Muscle layer of colon (tissue), 2 donors: ENCODE data around the gene GPC6.
"Not testable (repeated sequence)": the region's sequence is repeated elsewhere in the genome, so short reads cannot be mapped to it uniquely, and the experiment has no call there.

ENCODE experiments used
- H3K27ac ChIP-seq: one replicate; pipeline ENCODE4 v1.7.0; 2013; ENCODE audit warnings: low read depth, mild to moderate bottlenecking, low read length, moderate library complexity
- H3K27me3 ChIP-seq, 2 donors: one replicate each; pipeline ENCODE4 v1.7.0; 2013; ENCODE audit warnings: low read length in 2 of 2, mild to moderate bottlenecking in 2 of 2; ENCODE audit not compliant: insufficient read depth in 2 of 2, control insufficient read depth in 1 of 2
- H3K36me3 ChIP-seq: one replicate; pipeline ENCODE4 v1.7.0; 2013; ENCODE audit warnings: mild to moderate bottlenecking, low read length; ENCODE audit not compliant: insufficient read depth
- H3K4me1 ChIP-seq: one replicate; pipeline ENCODE4 v1.7.0; 2013; ENCODE audit warnings: mild to moderate bottlenecking, low read length; ENCODE audit not compliant: insufficient read depth
- H3K4me3 ChIP-seq, 2 donors: one replicate each; pipeline ENCODE4 v1.7.0; 2013; ENCODE audit warnings: low read length in 2 of 2, low read depth in 1 of 2, mild to moderate bottlenecking in 1 of 2, moderate library complexity in 1 of 2
- H3K9ac ChIP-seq: one replicate; pipeline ENCODE4 v1.7.0; 2013; ENCODE audit warnings: low read length
- H3K9me3 ChIP-seq: one replicate; pipeline ENCODE4 v1.7.0; 2013; ENCODE audit warnings: mild to moderate bottlenecking, low read length
- donor health status: abdominal sarcoma.
- donor health status: Adenocarcinoma of cecum.

Gene GPC6

DNA sequence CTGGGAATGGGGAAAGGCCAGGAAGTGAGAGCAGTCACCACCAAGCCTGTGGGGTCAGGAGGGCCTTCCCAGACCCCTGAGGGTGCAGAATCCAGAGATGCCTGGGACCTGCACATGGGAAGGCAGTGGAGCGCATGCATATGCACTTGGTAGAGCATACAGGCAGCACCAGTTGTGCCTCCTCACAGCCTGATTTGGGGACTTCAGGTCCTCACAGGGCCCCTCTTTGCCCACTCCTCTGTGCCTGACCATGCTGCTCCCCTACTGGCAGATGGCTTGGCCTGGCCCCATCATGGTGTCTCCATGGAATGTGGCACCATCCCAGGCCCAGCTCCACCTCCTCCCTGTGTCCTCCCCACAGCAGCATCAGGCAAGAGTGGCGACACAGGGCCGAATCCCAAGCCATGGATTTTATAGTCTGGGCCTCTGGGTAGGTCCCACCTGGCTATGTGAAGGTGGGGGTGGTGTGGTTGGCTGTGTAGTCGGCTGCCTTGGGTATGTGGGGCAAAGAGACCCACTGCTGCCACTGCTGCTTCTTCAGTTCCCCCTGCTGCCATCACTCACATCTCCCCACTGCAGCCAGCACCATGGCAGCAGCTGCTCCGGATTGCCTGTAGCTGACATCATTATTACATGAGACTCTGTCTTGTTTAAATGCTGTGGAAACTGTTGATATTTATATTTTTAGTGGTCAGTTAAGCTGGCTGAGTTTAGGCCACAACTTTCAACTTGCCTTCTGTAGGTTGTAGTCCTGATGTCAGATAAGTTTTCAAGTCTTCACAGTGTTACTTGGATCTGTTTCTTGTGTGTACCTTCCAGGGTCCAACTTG is 247.0 kb downstream of the GPC6 start:
- Histone ChIP-seq H3K4me3 (no peak overlapping the region), H3K36me3 (no peaks in the 10 kb centered on the region), H3K27ac (no peak overlapping the region), H3K9me3 (no peaks in the 10 kb centered on the region), H3K4me1 (peaks cover 12% of the 10 kb centered on the region), H3K9ac (no peak overlapping the region), H3K27me3 (no peaks in the 10 kb centered on the region)

DNA sequence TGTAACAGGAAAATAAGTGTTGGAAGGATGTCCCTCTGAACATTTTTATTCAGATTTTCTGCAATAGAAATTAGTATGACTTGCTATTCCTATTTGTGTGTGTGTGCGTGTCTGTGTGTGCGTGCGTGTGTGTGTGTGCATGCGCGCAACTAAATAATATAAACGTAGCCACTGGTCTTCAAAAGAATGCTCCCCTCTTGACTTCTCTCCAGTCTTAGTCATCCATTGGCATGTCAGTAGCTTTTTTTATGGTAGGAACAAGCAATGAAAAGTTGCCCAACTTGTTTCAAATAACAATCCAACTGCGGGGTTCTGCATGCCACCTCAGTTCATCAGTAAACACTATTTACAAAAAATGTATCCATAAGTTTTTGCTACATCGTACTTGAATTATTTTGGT is 249.6 kb downstream of the GPC6 start:
- H3K9ac ChIP-seq, result no peak overlapping the region
- no peaks in the 10 kb centered on the region for H3K9me3 ChIP-seq
- H3K4me3 ChIP-seq, result no peak overlapping the region
- H3K27me3 ChIP-seq, result no peaks in the 10 kb centered on the region
- H3K27ac ChIP-seq, result no peak overlapping the region
- H3K36me3 ChIP-seq, result no peaks in the 10 kb centered on the region
- H3K4me1 ChIP-seq, result peaks cover 12% of the 10 kb centered on the region

DNA sequence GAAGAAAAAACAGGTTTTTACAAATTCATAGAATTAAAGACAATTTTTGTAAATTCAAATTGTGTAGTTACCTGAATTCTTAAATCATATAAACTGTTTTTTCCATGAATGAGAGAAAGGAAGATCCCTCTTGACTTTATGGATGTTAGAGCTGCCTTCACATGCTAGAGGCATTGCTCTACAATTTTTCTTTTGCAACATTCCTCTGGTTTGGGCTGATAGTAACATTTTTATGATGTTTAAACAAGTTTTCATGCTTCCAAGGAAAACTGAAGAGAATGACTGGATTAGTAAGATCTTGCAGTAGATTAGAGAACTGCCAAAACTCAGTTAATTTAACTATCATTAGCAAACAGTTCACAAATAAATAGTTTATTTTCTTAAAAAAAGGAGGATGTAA is 250.6 kb downstream of the GPC6 start:
- H3K4me3 ChIP-seq, result no peak overlapping the region
- no peak overlapping the region for H3K27ac ChIP-seq
- no peaks in the 10 kb centered on the region for H3K9me3 ChIP-seq
- H3K36me3 ChIP-seq, result no peaks in the 10 kb centered on the region
- no peaks in the 10 kb centered on the region for H3K27me3 ChIP-seq
- no peak overlapping the region for H3K9ac ChIP-seq
- peaks cover 12% of the 10 kb centered on the region for H3K4me1 ChIP-seq

DNA sequence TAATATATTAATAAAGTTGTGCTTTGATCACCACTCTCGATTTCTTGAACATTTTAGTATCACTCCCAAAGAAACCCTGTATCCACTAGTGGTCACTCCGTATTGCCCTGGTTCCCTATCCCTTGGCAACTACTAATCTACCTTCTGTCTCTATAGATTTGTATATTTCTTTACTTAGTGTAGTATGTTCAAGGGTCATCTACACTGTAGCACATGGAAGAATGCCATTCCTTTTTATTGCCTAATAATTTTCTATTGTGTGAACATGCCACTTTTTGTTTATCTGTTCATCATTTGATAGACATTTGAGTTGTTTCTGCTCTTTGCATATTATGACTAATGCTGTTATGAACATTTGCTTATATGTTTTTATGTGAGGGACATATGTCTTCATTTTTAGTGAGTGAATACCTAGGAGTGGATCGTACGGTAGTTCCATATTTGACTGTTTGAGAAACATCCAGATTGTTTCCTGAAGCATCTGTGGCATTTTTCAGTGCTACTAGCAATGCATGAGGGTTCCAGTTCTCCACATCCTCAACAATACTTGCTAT is 254.0 kb downstream of the GPC6 start:
- Histone ChIP-seq H3K4me1 (peaks cover 7% of the 10 kb centered on the region), H3K9ac (no peak overlapping the region), H3K27me3 (no peaks in the 10 kb centered on the region), H3K27ac (no peak overlapping the region), H3K9me3 (no peaks in the 10 kb centered on the region), H3K4me3 (no peak overlapping the region), H3K36me3 (no peaks in the 10 kb centered on the region)

DNA sequence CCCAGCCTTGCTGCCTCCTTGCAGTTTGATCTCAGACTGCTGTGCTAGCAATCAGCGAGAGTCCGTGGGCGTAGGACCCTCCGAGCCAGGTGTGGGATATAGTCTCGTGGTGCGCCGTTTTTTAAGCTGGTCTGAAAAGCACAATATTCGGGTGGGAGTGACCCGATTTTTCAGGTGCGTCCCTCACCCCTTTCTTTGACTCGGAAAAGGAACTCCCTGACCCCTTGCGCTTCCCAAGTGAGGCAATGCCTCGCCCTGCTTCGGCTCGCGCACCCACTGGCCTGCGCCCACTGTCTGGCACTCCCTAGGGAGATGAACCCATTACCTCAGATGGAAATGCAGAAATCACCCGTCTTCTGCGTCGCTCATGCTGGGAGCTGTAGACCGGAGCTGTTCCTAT is 269.5 kb downstream of the GPC6 start:
- not testable (repeated sequence) for H3K9ac ChIP-seq, H3K9me3 ChIP-seq, H3K4me1 ChIP-seq, H3K36me3 ChIP-seq, H3K27ac ChIP-seq, H3K27me3 ChIP-seq, H3K4me3 ChIP-seq

DNA sequence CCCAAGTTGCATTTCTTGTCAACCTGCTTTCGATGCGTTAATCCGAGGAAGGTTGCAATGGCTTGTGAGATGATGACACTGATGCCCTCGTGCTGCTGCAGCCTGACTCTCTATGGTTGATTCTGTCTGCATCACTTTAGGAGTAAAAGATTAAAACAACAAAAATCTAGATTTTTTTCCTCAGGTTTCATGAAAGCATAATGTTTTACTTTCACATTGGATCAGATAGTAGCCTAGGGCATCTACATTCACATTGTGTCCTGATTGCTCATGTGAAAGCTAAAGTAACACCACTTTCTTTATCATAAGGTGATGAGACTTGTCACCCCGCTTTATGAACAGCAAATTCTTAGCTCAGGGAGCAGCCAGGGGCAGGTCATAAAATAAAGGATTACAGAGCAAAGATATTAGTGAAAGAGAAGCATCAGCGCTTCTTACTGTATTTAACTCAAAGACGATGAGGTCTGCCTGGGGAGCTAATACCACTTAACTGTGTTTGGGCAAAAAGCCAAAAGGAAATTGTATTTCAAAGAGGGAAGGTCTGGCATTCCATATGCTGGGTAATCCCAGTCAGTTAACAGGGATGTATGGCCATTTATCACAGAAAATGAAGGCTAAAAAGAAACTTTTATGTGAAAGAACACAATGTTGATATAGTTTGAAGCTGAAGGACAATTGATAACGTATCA is 270.5 kb downstream of the GPC6 start:
- H3K9me3 ChIP-seq, result no peaks in the 10 kb centered on the region
- H3K4me3 ChIP-seq, result no peak overlapping the region
- H3K36me3 ChIP-seq, result no peaks in the 10 kb centered on the region
- no peaks in the 10 kb centered on the region for H3K4me1 ChIP-seq
- H3K9ac ChIP-seq, result no peak overlapping the region
- no peaks in the 10 kb centered on the region for H3K27me3 ChIP-seq
- no peak overlapping the region for H3K27ac ChIP-seq

DNA sequence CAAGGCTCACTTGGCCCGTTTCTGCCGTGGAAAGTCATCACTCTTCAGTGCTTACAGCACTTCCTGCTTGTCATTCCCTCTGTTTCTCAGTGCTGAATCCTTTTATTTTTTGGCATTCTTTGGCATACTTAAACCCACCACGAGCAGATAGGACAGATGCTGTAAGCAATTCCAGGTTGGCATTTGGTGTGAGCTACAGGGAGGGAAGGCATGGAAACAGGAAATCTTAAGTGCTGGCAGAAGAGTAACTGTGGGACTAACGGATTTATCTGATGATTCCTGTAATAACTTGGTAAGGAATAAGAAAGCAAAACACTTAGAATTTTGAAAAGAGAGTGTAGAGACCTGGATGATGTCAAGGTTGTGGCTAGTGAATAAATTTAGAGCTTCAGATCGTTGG is 273.4 kb downstream of the GPC6 start:
- Histone ChIP-seq H3K9me3 (no peaks in the 10 kb centered on the region), H3K4me1 (peaks cover under 1% of the 10 kb centered on the region), H3K27me3 (no peaks in the 10 kb centered on the region), H3K36me3 (no peaks in the 10 kb centered on the region), H3K27ac (no peak overlapping the region), H3K9ac (no peak overlapping the region), H3K4me3 (no peak overlapping the region)

DNA sequence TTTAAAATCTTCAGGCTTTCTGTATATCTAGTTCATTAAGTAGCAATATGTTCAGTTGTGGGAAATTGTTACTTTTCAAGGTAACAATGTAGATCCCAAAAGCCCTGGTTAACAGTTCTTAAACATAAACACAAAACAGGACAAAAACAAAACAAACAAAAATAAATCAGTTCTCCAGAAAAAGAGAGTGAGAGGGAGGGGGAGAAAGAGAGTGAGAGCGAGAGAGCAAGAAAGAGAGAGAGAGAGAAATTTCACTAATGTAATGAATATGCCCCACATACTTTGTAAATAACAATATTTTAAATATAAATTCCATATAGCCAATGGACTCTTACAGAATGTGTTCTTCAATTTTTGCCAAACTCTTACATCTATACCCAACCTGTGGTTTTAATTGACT is 275.5 kb downstream of the GPC6 start:
- H3K4me3 ChIP-seq, result no peak overlapping the region
- H3K27ac ChIP-seq, result no peak overlapping the region
- H3K9me3 ChIP-seq, result no peaks in the 10 kb centered on the region
- no peak overlapping the region for H3K9ac ChIP-seq
- H3K27me3 ChIP-seq, result no peaks in the 10 kb centered on the region
- no peaks in the 10 kb centered on the region for H3K36me3 ChIP-seq
- H3K4me1 ChIP-seq, result peaks cover 4% of the 10 kb centered on the region

DNA sequence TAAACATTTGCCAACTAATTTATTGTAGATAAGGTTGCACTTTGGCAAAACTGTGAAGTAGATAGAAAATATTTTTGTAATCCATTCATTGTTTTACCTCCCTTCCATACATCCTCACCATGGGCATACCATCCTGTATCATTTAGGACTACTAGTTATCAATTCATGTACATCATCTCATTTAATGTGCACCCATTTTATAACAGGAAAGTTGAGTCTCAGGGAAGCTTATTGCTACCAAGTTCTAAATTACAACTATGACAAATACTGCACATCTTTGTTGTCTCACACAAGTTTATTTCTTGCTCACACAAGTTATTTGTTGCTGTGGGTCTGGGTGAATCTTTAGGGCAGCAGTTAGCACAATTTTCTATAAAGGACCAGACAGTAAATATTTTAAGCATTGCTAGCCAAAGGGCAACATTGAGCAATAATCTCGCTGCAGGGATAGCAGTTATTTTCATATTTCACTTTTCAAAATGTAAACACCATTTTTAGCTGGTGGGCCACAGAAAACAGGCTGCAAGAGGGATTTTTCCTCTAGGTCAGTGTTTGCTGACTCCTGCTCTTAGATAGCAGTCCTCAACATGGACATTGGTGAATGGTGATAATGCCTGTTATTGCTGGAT is 276.5 kb downstream of the GPC6 start:
- H3K27ac ChIP-seq, result no peak overlapping the region
- no peak overlapping the region for H3K9ac ChIP-seq
- no peaks in the 10 kb centered on the region for H3K36me3 ChIP-seq
- no peaks in the 10 kb centered on the region for H3K27me3 ChIP-seq
- no peaks in the 10 kb centered on the region for H3K9me3 ChIP-seq
- no peak overlapping the region for H3K4me3 ChIP-seq
- peaks cover 4% of the 10 kb centered on the region for H3K4me1 ChIP-seq

DNA sequence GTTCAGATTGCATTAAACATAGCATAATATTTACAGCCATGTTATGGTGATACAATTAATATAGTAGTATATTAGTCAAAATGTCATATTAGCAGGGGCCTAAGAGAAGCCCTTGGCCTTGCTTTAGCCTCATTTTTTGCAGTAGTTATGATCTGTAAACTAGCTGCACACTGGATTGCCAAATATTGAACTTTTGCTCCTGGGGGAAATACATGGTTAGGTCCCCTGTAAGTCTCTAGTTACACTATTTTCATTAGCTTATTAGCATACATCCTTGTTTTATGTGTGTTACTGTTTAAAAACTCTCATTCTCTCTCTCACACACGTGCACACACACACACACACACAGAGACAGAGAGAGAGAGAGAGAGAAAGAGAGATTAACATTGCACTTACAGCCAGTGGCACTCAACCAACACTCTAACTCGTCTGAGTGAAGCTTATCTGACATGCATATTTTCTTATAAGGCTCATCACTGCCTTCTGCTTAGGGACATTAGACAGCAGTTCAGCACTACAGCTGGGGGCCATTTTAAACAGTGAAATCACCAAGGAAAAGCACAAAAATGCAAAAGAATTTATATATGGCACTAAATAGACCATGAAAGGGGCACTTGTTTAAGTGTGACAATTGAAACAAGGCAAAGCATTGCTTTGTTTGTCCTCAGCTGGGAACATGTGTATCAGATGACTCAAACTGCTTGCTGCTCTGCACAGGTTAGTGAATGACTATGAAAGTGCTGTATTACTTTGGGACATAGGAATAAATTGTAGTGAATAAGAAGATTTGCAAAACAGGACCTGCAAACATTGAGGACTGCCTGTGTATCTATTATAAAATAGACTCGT is 278.7 kb downstream of the GPC6 start:
- H3K36me3 ChIP-seq, result no peaks in the 10 kb centered on the region
- H3K4me3 ChIP-seq, result no peak overlapping the region
- H3K4me1 ChIP-seq, result peaks cover 4% of the 10 kb centered on the region
- no peaks in the 10 kb centered on the region for H3K9me3 ChIP-seq
- no peak overlapping the region for H3K9ac ChIP-seq
- no peak overlapping the region for H3K27ac ChIP-seq
- H3K27me3 ChIP-seq, result no peaks in the 10 kb centered on the region

DNA sequence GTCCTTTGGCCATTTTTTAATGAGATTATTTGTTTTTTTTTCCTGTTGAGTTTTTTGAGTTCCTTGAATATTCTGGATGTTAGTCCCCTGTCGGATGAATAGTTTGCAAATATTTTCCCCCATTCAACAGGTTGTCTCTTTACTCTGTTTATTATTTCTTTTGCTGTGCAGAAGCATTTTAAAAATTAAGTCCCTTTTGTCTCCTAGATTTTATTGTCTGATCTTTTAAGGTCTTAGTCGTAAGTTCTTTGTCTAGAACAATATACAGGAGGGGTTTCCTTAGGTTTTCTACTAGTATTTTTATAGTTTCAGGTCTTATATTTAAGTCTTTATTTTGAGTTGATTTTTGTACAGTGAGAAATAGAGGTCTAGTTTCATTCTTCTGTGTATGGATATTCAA is 284.4 kb downstream of the GPC6 start:
- Histone ChIP-seq H3K9me3 (no peaks in the 10 kb centered on the region), H3K9ac (no peak overlapping the region), H3K36me3 (no peaks in the 10 kb centered on the region), H3K27ac (no peak overlapping the region), H3K27me3 (no peaks in the 10 kb centered on the region), H3K4me3 (no peak overlapping the region), H3K4me1 (no peaks in the 10 kb centered on the region)
